Measurements from ENCODE around the gene ZC3H4. TPM values are rescaled to one million over a fixed set of nuclear protein-coding genes. Genes with fewer than 3 reads are reported as not detected.
A peak's percentile ranks its signal among the peaks of the same experiment; 100 is the strongest.

The ZC3H4 gene
- total and polyA plus RNA-seq, 9 of the 15 experiments (the other 6 are each of a cell fraction or from before 2014, with no cell fraction given) = 2.2 to 75.6 (median 18.3) TPM

DNA sequence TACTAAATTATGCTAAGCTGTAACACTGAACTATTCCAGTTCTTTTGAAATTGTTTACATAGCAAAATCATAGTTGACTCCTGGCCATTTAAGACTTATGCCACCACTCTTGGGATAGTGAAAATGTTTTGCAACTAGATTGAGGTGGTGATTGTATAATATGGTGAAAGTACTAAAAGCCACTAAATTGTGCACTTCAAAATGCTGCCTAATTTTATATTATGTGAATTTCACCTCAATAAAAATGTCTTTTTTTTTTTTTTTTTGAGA, 12.0 kb upstream of the ZC3H4 start:
- no peaks in the 10 kb centered on the region for H3K27me3 ChIP-seq (ENCODE audit: control insufficient read depth in 2 of 2, insufficient read depth in 2 of 2, low read length in 2 of 2)
- in situ Hi-C loops (cut with MboI) (loop anchor here (5.0 to 10.0 kb wide), 2 partner anchors 43 to 271 kb away; partner anchors contain the start of gene AP2S1), intact Hi-C loops (cut with micrococcal nuclease) (loop anchor here (1.0 kb wide), 3 partner anchors 46 to 112 kb away; no protein-coding TSS in a partner anchor)
- H3K9ac ChIP-seq (ENCODE audit: insufficient read depth in 1 of 2, low read depth in 2 of 2, low read length in 2 of 2) = no peak overlapping the region
- H3K4me2 ChIP-seq (ENCODE audit: insufficient read depth, low read length) = no peak overlapping the region
- TF ChIP-seq ZNF316 (IDR thresholded peaks at IDR 0.05) (peak; percentile 29; the same call in 1 of the 2 replicates), C11orf30 (IDR thresholded peaks at IDR 0.05; ENCODE audit: low read depth) (peak; percentile 10; the same call in 1 of the 2 replicates), CEBPB (tag; IDR thresholded peaks at IDR 0.05) (peak; percentile 28; the same call in 1 of the 2 replicates), SMAD2 (IDR thresholded peaks at IDR 0.05; ENCODE audit: low read depth, low read length) (no peak), TCF7L2 (IDR thresholded peaks at IDR 0.05; ENCODE audit: low read depth, low read length) (no peak), ZNF354B (CRISPR knock-in tag; IDR thresholded peaks at IDR 0.05) (no peak)
- TF ChIP-seq, protein P1, sequence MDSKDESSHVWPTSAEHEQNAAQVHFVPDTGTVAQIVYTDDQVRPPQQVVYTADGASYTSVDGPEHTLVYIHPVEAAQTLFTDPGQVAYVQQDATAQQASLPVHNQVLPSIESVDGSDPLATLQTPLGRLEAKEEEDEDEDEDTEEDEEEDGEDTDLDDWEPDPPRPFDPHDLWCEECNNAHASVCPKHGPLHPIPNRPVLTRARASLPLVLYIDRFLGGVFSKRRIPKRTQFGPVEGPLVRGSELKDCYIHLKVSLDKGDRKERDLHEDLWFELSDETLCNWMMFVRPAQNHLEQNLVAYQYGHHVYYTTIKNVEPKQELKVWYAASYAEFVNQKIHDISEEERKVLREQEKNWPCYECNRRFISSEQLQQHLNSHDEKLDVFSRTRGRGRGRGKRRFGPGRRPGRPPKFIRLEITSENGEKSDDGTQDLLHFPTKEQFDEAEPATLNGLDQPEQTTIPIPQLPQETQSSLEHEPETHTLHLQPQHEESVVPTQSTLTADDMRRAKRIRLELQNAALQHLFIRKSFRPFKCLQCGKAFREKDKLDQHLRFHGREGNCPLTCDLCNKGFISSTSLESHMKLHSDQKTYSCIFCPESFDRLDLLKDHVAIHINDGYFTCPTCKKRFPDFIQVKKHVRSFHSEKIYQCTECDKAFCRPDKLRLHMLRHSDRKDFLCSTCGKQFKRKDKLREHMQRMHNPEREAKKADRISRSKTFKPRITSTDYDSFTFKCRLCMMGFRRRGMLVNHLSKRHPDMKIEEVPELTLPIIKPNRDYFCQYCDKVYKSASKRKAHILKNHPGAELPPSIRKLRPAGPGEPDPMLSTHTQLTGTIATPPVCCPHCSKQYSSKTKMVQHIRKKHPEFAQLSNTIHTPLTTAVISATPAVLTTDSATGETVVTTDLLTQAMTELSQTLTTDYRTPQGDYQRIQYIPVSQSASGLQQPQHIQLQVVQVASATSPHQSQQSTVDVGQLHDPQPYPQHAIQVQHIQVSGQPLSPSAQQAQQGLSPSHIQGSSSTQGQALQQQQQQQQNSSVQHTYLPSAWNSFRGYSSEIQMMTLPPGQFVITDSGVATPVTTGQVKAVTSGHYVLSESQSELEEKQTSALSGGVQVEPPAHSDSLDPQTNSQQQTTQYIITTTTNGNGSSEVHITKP (IDR thresholded peaks at IDR 0.05; ENCODE audit: partially characterized antibody) = no peak
- TF ChIP-seq, protein P2, sequence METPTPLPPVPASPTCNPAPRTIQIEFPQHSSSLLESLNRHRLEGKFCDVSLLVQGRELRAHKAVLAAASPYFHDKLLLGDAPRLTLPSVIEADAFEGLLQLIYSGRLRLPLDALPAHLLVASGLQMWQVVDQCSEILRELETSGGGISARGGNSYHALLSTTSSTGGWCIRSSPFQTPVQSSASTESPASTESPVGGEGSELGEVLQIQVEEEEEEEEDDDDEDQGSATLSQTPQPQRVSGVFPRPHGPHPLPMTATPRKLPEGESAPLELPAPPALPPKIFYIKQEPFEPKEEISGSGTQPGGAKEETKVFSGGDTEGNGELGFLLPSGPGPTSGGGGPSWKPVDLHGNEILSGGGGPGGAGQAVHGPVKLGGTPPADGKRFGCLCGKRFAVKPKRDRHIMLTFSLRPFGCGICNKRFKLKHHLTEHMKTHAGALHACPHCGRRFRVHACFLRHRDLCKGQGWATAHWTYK (CRISPR knock-in tag; IDR thresholded peaks at IDR 0.05) = no peak
- no peaks in the 10 kb centered on the region for H3K79me2 ChIP-seq (ENCODE audit: control insufficient read depth, insufficient read depth, low read length)
- peaks cover 7% of the 10 kb centered on the region for H3K9me3 ChIP-seq (replicated peaks; ENCODE audit: control insufficient read depth, insufficient read depth, low read depth, low read length)
- H3K9me1 ChIP-seq (ENCODE audit: control insufficient read depth, insufficient read depth, low read length) = no peaks in the 10 kb centered on the region
- H3K36me3 ChIP-seq (ENCODE audit: control insufficient read depth, insufficient read depth, low read length) = no peaks in the 10 kb centered on the region
- no TSS peak for BruUV-seq (replicated peaks)
- ATAC-seq (no peak), DNase-seq (ENCODE audit: extremely low read depth in 1 of 4, low spot score in 3 of 4) (no peak), FAIRE-seq (no peak)
- no peak overlapping the region for H3K4me3 ChIP-seq
- no peak overlapping the region for H2AFZ ChIP-seq (ENCODE audit: low read depth, low read length)
- H3K27ac ChIP-seq (ENCODE audit: extremely low read depth, low read depth, low read length) = no peak overlapping the region
- CTCF ChIA-PET (ENCODE audit: low intra/inter-chr PET ratio) = interaction anchor here (0.7 to 3.4 kb wide), 3 partner anchors 9 to 112 kb away, joined by 5 to 35 read pairs (median 14); no protein-coding TSS in a partner anchor
- peaks cover 0 to 10% of the 10 kb centered on the region in 2 experiments; a peak in 3 of 5 replicates for H3K4me1 ChIP-seq (replicated peaks in 1 of 2; ENCODE audit: control insufficient read depth in 2 of 2, insufficient read depth in 2 of 2, low read length in 2 of 2)
- no peaks in the 10 kb centered on the region for H4K20me1 ChIP-seq (replicated peaks; ENCODE audit: control insufficient read depth, insufficient read depth, low read length)
- POLR2A ChIA-PET = interaction anchor here (1.0 to 4.3 kb wide), 2 partner anchors 12 to 89 kb away, joined by 3 to 26 read pairs; partner anchors contain the start of gene ZC3H4
